GM08714 (cell line): Measurements from ENCODE around the gene ATP6V1D.
"Not testable (repeated sequence)": the region's sequence is repeated elsewhere in the genome, so short reads cannot be mapped to it uniquely, and the experiment has no call there.

Experiments
- H3K4me3 ChIP-seq: fragments of 200-500 bp; sonication (Bioruptor generic); 2 replicates; pipeline ENCODE4 v1.5.1; 2014; ENCODE audit warnings: mild to moderate bottlenecking, low read length, inconsistent platforms
- ZNF274 ChIP-seq: IDR thresholded peaks from 2 replicates; pipeline ENCODE4 v1.6.1; 2012; ENCODE audit warnings: mild to moderate bottlenecking, low read depth, low read length

ATP6V1D gene

GRCh38 chr14:67352055-67352454 lies 7.5 kb downstream of the ATP6V1D start:
- TF ChIP-seq ZNF274: no peak
- H3K4me3 ChIP-seq: no peak overlapping the region

GRCh38 chr14:67345583-67345982 lies 14.0 kb downstream of the ATP6V1D start:
- no peak overlapping the region for H3K4me3 ChIP-seq
- no peak for TF ChIP-seq ZNF274

- no peak for TF ChIP-seq ZNF274
- no peak overlapping the region for H3K4me3 ChIP-seq
Measured at GRCh38 chr14:67343601-67344230, 15.9 kb downstream of the ATP6V1D start.

- not testable (repeated sequence) for H3K4me3 ChIP-seq
Measured at GRCh38 chr14:67341231-67341630, 18.4 kb downstream of the ATP6V1D start.

GRCh38 chr14:67335781-67336180 lies 23.8 kb downstream of the ATP6V1D start:
- no peak overlapping the region for H3K4me3 ChIP-seq
- no peak for TF ChIP-seq ZNF274

GRCh38 chr14:67332468-67332867 lies 27.1 kb downstream of the ATP6V1D start:
- no peak for TF ChIP-seq ZNF274
- H3K4me3 ChIP-seq: no peak overlapping the region

- no peak for TF ChIP-seq ZNF274
- H3K4me3 ChIP-seq: no peak overlapping the region
Measured at GRCh38 chr14:67331368-67332125, 28.1 kb downstream of the ATP6V1D start.

GRCh38 chr14:67329666-67330065 lies 29.9 kb downstream of the ATP6V1D start:
- H3K4me3 ChIP-seq: not testable (repeated sequence)

GRCh38 chr14:67319142-67319541 lies 40.5 kb downstream of the ATP6V1D start:
- H3K4me3 ChIP-seq: no peak overlapping the region
- TF ChIP-seq ZNF274: no peak

GRCh38 chr14:67317822-67318221 lies 41.8 kb downstream of the ATP6V1D start:
- H3K4me3 ChIP-seq: no peak overlapping the region
- TF ChIP-seq ZNF274: no peak

GRCh38 chr14:67313153-67313552 lies 46.5 kb downstream of the ATP6V1D start:
- H3K4me3 ChIP-seq: no peak overlapping the region
- TF ChIP-seq ZNF274: no peak

- no peak for TF ChIP-seq ZNF274
- no peak overlapping the region for H3K4me3 ChIP-seq
Measured at GRCh38 chr14:67311868-67312267, 47.7 kb downstream of the ATP6V1D start.
